HEK293 (cell line): ENCODE results near the gene OSBPL1A.

Source experiments
- MEIS1 ChIP-seq: sonication (generic); formaldehyde crosslinking; IDR thresholded peaks from 2 replicates; pipeline ENCODE4 v1.8.1; 2022; ENCODE audit warnings: missing genetic modification reagents, mild to moderate bottlenecking, borderline replicate concordance
- MZF1 ChIP-seq: fragments of 450-650 bp; formaldehyde crosslinking; IDR thresholded peaks from 2 replicates; pipeline ENCODE4 v1.5.1; 2017; ENCODE audit warnings: missing biosample characterization, missing genetic modification characterization, borderline replicate concordance
- PRDM1 ChIP-seq: fragments of 450-650 bp; formaldehyde crosslinking; IDR thresholded peaks from 2 replicates; pipeline ENCODE4; 2016; ENCODE audit warnings: missing biosample characterization, missing genetic modification characterization
- REPIN1 ChIP-seq: fragments of 450-650 bp; formaldehyde crosslinking; IDR thresholded peaks from 2 replicates; pipeline ENCODE4 v1.5.1; 2017; ENCODE audit warnings: missing biosample characterization, missing genetic modification characterization, low read depth
- SCRT2 ChIP-seq: fragments of 450-650 bp; formaldehyde crosslinking; IDR thresholded peaks from 2 replicates; pipeline ENCODE4 v1.5.1; 2016; ENCODE audit warnings: missing biosample characterization, missing genetic modification characterization
- YY1 ChIP-seq: fragments of 450-650 bp; formaldehyde crosslinking; IDR thresholded peaks from 2 replicates; pipeline ENCODE4 v1.5.1; 2018; ENCODE audit warnings: missing biosample characterization, missing genetic modification characterization
- ZFP3 ChIP-seq: fragments of 450-650 bp; formaldehyde crosslinking; IDR thresholded peaks from 2 replicates; pipeline ENCODE4 v1.5.1; 2016; ENCODE audit warnings: low read depth, missing biosample characterization, missing genetic modification characterization
- TF ChIP-seq, protein P1 (sequence below): fragments of 450-650 bp; formaldehyde crosslinking; IDR thresholded peaks from 2 replicates; pipeline ENCODE4 v1.5.1; 2016; ENCODE audit warnings: missing biosample characterization, missing genetic modification characterization
- TF ChIP-seq, protein P2 (sequence below): fragments of 450-650 bp; formaldehyde crosslinking; IDR thresholded peaks from 2 replicates; pipeline ENCODE4 v1.5.1; 2016; ENCODE audit warnings: missing biosample characterization, missing genetic modification characterization

DNA sequence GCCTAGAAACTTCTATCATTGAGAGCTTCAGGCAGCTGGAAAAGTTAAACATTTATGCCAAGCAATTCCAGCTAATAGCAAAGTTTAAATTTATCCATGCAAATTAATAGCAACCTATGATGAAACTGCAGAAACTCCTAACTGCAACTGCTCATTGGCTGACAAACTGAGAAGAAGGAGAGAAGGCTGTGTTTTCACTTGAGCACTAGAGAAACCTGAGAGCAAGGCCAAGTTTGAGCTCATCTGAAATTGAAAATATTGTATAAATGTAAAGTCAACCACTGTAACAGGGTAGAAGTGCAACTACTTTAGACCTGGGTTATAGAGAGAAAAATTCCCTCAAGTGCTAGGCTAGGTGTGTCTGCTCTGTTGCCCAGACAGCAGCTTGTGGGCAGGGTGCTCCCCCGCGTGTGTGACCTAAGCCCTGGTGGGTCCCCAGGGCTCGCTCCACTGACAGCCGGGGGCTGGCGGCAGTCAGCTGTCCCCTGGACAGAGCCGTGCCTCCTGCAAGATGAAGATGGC lies 208.6 kb downstream of the OSBPL1A start:
- TF ChIP-seq, protein P1, sequence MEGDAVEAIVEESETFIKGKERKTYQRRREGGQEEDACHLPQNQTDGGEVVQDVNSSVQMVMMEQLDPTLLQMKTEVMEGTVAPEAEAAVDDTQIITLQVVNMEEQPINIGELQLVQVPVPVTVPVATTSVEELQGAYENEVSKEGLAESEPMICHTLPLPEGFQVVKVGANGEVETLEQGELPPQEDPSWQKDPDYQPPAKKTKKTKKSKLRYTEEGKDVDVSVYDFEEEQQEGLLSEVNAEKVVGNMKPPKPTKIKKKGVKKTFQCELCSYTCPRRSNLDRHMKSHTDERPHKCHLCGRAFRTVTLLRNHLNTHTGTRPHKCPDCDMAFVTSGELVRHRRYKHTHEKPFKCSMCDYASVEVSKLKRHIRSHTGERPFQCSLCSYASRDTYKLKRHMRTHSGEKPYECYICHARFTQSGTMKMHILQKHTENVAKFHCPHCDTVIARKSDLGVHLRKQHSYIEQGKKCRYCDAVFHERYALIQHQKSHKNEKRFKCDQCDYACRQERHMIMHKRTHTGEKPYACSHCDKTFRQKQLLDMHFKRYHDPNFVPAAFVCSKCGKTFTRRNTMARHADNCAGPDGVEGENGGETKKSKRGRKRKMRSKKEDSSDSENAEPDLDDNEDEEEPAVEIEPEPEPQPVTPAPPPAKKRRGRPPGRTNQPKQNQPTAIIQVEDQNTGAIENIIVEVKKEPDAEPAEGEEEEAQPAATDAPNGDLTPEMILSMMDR, result no peak
- TF ChIP-seq MEIS1 (CRISPR knock-in tag) (no peak), MZF1 (tag by site-specific recombination) (no peak), REPIN1 (tag by site-specific recombination) (no peak), SCRT2 (no peak), YY1 (tag by site-specific recombination) (no peak), ZFP3 (tag by site-specific recombination) (no peak), PRDM1 (tag by site-specific recombination) (no peak)
- TF ChIP-seq, protein P2, sequence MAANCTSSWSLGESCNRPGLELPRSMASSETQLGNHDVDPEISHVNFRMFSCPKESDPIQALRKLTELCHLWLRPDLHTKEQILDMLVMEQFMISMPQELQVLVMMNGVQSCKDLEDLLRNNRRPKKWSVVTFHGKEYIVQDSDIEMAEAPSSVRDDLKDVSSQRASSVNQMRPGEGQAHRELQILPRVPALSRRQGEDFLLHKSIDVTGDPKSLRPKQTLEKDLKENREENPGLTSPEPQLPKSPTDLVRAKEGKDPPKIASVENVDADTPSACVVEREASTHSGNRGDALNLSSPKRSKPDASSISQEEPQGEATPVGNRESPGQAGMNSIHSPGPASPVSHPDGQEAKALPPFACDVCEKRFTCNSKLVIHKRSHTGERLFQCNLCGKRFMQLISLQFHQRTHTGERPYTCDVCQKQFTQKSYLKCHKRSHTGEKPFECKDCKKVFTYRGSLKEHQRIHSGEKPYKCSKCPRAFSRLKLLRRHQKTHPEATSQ, result no peak
